GM21381 (cell line): ENCODE measurements around the gene WDR47.
A peak's percentile ranks its signal among the peaks of the same experiment; 100 is the strongest.

Experiments used
- ATAC-seq: cut with Tn5 transposase; IDR thresholded peaks from one replicate; pipeline ENCODE4 v1.9.1; 2021; ENCODE audit warnings: mild to moderate bottlenecking, moderate library complexity; ENCODE audit not compliant: unreplicated experiment

The WDR47 gene

DNA sequence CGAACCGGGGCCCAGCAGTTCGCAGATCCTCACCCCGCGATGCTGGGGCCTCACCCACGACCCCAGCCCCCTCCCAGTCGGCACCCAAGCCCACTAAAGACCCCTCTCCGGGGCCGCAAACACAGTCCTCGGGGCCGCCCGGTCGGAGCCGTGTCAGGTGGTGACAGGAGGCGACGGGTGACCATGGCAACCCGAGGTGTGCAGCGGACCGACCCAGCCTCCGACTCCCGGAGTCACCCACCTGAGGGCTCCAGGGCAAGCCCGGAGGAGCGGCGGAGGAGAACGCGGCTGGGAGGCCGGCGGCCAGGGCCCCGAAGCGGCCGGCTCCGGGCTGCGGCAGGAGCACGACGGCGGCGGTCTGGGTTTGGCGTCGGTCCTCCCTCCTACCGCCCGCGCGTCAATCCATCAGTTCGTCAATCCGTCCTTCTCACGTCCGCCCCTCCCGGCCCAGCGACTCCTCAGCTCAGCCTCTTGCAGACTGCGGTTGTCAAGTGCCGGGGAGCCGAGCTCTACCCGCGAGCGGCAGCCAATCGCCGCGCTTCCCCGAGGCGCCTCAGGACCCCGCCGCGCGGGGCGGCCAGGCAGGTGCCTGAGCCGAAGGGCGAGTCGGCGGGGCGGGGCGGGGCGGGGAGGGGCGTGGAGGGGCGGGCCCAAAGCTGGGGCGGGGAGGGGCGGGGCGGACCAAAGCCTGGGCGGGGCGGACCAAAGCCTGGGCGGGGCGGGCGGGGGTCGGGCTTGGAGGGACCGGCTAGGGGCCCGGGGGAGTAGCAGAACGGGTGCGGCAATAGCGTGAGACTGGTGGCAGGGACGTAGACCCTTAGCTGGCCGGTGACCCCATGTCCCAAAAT lies at the start of gene WDR47:
WDR47 (minus strand) TSS at position 482 of the 848 bp plus-strand sequence. CDS start 18,590 bp downstream, outside the sequence.
- ATAC-seq = peak; percentile 96

DNA sequence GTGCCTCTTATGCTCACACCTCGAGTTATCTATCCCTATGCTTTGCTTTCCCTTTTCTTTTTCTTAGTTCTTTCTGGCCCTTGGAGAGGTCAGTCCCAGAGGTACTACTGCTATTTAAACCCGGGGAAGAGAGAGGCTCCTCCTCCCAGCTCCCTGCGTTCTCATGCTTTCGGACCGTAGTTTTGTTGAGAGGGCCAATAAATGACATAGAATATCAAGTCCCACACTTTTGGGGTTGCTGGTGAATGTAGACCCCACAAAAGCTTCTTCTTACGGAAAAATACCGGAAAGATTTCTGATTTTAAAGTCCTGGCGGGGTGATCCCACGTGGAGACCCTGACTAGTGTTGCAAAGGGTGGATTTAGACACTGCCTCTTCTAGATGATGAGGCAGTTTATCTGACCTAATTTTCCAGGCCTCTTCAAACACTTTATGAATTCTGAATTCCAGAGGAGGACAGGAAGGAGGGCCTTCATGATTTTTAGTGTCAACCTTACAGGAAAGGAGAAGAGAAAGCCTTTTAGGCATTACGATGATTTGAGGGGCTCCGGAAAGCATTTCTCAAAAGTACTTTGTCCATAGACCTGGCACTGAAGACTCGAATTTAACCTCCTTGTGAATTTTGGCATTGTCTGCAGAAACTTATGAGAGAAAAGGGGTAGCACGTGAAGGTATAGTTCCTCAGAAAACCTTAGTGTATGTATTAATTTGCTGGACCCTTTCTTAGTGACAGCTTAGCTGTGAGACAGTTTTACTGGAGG lies 49.4 kb upstream of the WDR47 start:
- ATAC-seq = peak; percentile 34

- ATAC-seq = peak; percentile 95
These were observed 48.5 kb upstream of the WDR47 start, which contains the start of gene TMEM167B for GRCh38 chr1:109090196-109091077. TMEM167B (plus strand) TSS chr1:109090764; CDS start chr1:109090873, 109 bp downstream.

DNA sequence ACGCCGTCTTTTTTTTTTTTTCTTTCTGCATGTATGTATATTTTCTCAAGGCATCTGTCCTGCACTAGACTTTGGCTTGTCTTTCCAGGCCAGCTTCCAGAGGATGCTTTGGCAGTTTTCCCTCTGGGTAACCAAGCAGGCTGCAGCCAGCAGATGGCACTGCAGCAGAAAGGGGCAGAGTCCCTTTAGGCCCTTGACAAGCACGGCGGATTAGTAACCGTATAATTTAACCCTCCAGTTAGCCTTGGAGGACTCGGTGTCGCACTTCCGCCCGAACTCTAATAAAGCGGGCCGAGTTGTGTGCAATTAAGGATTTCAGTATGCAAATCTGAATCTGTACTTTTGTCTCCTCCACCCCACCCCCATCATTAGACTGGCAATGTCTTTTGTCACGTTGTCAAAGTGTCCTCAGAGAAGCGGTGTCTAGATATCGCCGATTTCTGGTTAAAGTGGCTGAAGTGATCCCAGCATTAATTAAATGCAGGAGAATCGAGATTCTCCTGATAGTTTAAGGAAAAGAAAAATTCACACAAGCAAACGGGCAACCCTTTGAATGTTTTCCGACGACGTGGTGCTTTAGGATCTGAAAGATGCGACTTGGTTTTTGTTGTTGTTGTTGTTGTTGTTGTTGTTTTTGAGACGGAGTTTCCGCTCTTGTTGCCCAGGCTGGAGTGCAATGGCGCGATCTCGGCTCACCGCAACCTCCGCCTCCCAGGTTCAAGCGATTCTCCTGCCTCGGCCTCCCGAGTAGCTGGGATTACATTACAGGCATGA lies 47.5 kb upstream of the WDR47 start:
- no peak for ATAC-seq

DNA sequence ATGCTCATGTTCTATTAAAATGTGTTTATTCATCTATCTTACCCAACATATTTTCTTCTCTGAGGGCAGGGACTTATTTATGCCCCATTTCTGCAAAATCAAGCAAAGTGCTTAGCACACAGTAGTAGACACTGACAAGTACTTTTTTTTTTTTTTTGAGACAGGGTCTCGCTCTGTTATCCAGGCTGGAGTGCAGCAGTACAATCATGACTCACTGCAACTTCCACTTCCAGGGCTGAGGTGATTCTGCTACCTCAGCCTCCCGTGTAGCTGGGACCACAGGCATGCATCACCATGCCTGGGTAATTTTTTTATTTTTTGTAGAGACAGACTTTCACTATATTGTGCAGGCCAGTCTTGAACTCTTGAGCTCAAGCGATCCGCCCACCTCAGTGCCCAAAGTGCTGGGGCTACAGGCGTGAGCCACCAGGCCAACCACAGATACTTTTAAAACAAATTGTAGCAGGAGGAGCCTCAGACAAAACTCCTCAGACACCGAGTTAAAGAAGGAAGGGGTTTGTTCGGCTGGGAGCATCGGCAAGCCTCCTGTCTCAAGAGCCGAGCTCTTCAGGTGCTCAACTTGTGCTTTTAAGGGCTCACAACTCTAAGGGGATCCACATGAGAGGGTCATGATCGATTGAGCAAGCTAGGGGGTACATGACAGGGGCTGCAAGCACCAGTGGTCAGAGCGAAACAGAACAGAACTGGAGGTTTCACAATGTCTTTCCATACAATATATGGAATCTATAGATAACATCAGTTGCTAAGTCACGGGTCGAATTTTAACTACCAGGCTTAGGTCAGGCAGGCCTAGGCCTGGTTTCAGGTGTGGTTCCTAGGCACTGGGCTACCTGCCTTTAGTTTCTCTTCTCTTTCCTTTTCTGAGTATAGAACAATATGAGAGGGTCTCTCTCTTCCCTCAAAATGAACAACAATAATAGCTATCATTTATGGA lies 42.9 kb upstream of the WDR47 start:
- no peak for ATAC-seq

DNA sequence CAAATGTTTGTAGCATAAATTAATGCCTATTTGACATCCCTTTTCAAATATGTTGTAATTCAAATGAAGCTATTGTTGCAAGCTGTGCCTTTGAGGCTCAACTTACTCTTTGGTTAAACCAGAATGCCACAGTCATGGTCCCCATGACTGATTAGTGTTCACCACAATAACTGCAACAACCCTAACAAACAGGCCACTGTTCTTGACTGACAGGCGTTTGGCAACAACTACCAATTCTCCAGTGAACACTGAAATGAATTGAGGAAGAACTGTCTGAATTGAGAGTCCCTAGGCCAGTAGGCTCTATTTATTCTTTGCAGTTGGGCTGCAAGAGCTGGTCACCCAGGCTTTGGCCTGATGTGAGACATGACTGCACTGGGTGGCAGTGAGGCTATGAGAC lies 42.0 kb upstream of the WDR47 start:
- no peak for ATAC-seq

GRCh38 chr1:109083501-109083900 lies 41.6 kb upstream of the WDR47 start:
- no peak for ATAC-seq

DNA sequence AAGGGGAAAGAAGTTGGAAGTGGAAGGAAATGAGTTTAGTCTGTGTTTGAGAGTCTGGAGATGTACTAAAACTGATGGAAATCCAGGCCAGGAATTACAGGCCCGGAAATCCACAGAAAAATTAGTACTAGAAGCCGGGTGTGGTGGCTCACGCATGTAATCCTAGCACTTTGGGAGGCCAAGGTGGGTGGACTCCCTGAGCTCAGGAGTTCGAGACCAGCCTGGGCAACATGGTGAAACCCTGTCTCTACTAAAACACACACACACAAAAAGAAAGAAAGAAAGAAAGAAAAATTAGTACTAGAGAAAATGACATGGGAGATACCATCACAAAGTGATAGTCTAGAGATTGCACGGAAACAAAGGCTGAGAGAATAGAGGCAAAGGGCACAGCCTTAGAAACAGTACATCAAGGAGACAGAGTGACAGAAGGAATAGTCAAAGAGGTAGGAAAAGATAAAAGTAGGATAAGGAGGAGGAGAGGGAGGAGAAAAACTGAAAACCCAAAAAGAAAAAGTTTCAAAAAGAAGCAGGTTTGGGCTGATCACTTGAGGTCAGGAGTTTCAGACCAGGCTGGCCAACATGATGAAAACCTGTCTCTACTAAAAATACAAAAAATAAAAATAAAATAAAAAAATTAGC lies 38.7 kb upstream of the WDR47 start:
- ATAC-seq = no peak

- no peak for ATAC-seq
These were observed 37.3 kb upstream of the WDR47 start for GRCh38 chr1:109079240-109079622.

DNA sequence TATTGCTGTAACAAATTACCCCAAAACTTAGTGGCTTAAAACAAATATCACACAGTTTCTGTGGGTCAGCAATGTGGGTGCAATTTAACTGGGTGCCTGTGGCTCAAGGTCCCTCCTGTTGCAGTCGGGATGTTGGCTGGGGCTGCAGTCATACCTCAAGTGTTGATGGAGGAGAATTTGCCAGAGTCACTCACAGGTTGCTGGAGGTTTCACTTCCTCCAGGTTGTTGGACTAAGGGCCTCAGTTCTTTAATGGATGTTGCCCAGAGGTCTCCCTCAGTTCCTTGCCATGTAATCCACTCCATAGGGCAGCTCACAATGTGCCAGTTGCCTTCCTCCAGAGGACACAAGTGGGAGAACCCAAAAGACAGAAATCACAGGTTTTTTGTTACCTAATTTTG lies 36.4 kb upstream of the WDR47 start:
- ATAC-seq = no peak

DNA sequence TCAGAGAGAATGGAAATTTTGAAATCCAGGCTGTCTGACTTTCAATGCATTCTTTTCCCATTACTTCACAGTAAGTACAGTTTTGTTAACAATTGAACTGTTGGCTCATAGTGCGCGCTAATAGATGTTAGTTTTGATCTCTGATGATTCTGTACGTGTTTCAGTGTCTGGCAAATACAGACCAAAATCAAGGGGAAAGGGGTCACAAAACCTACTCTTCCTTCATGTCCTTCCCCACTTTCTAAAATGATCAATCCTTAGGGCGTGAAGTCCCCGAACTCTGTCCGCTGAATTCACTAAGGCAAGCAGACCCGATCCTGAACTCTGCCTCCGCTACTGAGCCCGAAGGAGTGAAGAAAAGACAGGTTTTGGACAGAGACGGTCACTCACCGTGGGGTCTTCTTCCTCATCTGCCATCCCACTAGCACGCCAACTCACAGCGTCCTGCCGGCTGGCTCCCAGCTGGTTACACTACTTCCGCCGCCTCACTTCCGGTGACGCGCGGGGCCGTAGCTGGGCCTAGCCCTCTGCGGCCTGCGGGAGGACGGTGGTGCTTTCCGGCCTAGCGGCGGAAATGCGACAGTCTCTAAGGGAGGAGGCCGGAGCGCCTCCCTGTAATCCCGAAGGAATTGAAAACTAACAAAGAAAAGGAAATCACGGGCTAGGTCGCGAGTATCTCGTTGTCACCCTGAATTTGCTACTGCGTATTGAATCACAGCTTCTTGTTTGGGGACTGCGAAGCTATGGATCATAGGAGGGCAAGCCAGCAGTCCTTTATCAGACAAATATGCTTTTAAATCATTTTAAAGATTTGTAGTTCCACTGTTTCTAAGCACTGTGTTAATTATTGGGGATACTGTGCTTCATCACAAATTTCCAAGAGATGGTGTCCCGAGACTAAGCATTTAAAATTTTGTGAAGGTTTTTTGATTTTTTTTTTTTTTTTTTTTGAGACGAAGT lies 33.9 kb upstream of the WDR47 start, which contains the start of gene TAF13:
TAF13 (minus strand) TSS at position 473 of the 960 bp plus-strand sequence; CDS start at position 417, 56 bp downstream.
- peak; percentile 100 for ATAC-seq

DNA sequence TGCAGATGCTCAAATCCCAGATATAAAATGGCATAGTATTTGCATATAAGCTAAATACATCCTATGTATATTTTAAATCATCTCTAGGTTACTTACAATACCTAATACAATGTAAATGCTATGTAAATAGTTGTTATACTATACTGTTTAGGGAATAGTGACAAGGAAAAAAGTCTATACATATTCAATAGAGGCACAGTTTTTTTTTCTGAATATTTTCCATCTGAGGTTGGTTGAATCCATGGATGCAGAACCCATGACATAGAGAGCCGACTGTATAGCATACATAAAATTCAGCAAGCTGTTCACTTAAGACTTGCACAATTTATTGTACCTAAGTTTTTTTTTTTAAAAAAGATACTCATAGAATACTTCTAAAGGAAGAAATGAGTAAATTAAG lies 27.4 kb upstream of the WDR47 start:
- no peak for ATAC-seq

DNA sequence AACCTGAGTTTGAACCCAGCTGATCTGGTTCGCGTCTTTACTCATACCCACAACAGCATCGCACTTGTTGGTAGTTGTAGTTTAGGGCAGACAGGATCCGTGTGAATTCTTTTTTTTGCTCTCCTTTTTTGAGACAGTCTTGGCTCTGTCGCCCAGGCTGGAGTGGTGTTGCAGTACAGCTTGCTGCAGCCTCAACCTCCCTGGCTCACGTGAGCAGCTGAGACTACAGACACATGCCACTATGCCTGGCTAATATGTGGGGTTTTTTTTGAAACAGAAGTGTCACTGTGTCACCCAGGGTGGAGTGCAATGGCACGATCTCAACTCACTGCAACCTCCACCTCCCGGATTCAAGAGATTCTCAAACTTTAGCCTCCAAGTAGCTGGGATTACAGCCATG lies 26.0 kb upstream of the WDR47 start:
- no peak for ATAC-seq

DNA sequence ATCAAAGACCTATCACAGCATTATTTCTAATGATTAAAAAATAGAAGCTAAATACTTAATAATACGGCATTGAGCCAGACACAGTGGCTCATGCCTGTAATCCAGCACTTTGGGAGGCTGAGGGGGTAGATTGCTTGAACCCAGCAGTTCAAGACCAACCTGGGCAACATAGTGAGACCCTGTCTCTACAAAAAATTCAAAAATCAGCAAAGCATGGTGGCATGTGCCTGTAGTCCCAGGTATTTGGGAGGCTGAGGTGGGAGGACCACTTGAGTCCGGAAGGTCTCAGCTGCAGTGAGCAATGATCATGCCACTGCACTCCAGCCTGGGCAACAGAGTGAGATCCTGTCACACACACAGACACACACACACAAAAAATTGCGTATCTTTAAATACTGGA lies 23.2 kb upstream of the WDR47 start:
- ATAC-seq = no peak

DNA sequence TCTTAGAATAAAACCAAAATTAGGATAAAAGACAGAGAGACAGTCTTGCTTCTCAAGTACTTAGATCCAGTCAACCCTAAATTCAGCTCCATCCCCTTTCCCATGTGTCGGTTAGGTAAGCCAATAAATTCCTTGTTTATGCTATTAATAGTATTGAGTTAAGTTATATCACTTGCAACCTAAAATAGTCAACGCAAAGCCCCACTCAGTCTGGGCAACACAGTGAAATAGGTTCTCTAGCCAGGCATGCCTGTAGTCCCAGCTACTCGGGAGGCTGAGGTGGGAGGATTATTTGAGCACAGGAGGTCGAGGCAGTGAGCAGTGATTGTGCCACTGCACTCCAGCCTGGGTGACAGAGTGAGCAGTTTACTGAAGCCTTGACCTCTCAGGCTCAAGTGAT lies 19.3 kb upstream of the WDR47 start:
- ATAC-seq = no peak

DNA sequence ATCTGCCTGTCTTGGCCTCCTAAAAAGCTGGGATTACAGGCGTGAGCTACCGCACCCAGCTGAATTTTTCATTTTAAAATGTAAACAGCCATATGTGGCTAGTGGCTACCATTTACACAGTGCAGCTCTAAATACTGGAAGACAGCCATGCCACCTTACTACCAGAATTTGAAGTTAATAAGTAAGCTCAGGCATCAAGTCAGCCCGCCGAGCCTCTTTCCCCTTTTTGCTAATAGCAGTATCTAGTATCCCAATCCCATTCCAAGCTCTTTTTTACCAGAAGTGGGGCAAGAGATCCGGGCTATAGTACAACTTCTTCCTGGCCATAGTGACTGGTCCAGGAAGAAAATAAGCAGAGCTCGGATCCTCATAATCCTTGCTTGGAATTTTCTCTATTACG lies 18.8 kb upstream of the WDR47 start:
- no peak for ATAC-seq

- ATAC-seq = no peak
These were observed 17.1 kb upstream of the WDR47 start for GRCh38 chr1:109059026-109059425.
